Aorta (tissue), 5 donors: ENCODE data around the gene TPD52L2. TPM values are rescaled to one million over a fixed set of nuclear protein-coding genes. Genes with fewer than 3 reads are reported as not detected.
A peak's percentile ranks its signal among the peaks of the same experiment; 100 is the strongest.
"Not testable (repeated sequence)": the region's sequence is repeated elsewhere in the genome, so short reads cannot be mapped to it uniquely, and the experiment has no call there.

Experiments used
- ATAC-seq: fragments of 200-7000 bp; cut with Tn5 transposase; one replicate; pipeline ENCODE4 v1.9.1; 2022; ENCODE audit warnings: moderate library complexity; ENCODE audit not compliant: low FRiP score
- DNase-seq, 2 donors: peaks; one replicate each; pipeline ENCODE4 v3.0.0-alpha.2; 2020
- H3K27ac ChIP-seq, 2 donors: one replicate each; pipeline ENCODE4 v1.5.1; 2013; ENCODE audit warnings: low read length in 2 of 2, mild to moderate bottlenecking in 2 of 2, moderate library complexity in 2 of 2, control low read depth in 1 of 2, inconsistent platforms in 1 of 2, low read depth in 1 of 2
- H3K27me3 ChIP-seq, 2 donors: one replicate each; pipeline ENCODE4 v1.6.1; 2013; ENCODE audit warnings: control low read depth in 1 of 2, low read length in 1 of 2, mild to moderate bottlenecking in 1 of 2, moderate library complexity in 1 of 2; ENCODE audit not compliant: insufficient read depth in 2 of 2, control insufficient read depth in 1 of 2
- H3K36me3 ChIP-seq, 2 donors: one replicate each; pipeline ENCODE4 v1.6.1; 2013; ENCODE audit warnings: control low read depth in 1 of 2, low read length in 1 of 2, mild to moderate bottlenecking in 1 of 2; ENCODE audit not compliant: insufficient read depth in 2 of 2, control insufficient read depth in 1 of 2
- H3K4me1 ChIP-seq, 2 donors: one replicate each; pipeline ENCODE4 v1.6.1; 2013; ENCODE audit warnings: low read length in 2 of 2, control low read depth in 1 of 2, mild to moderate bottlenecking in 1 of 2, moderate library complexity in 1 of 2; ENCODE audit not compliant: insufficient read depth in 2 of 2, control insufficient read depth in 1 of 2
- H3K4me3 ChIP-seq, 2 donors: one replicate each; pipeline ENCODE4 v1.5.1; 2013; ENCODE audit warnings: low read length in 2 of 2, control low read depth in 1 of 2, mild to moderate bottlenecking in 1 of 2
- H3K9me3 ChIP-seq: one replicate; pipeline ENCODE4 v1.6.1; 2013; ENCODE audit warnings: mild to moderate bottlenecking, low read length; ENCODE audit not compliant: control insufficient read depth
- WGBS, 2 donors: extraction: QIAGEN DNeasy Blood & Tissue Kit; methylation state at CpG; one replicate each; pipeline ENCODE4 v1.1.7; 2013; 5-methylcytosine and 5-hydroxymethylcytosine counted together
- intact Hi-C, 2 donors: fragments of 100-400 bp; cut with DNase I; formaldehyde crosslinking; loops; one replicate each; pipeline versions ENCODE4 v1.14.2 to v1.15.0; 2022
- polyA plus RNA-seq, 2 donors: library from polyadenylated mRNA; stranded (reverse); fragments of 200-250 nt; gene quantifications; one replicate each; pipeline ENCODE4 v1.2.3, GENCODE V29; 2013
- total RNA-seq, 2 donors: library from RNA; stranded (reverse); fragmentation: NEBNext Ultra II Directional; extraction: Animal tissue kit (Norgen Biotek cat#: 25700); gene quantifications; one replicate each; pipeline ENCODE4 v1.2.1, GENCODE V29; 2021
- donor health status: healthy with polysubstance abuse.
- donor health status: Bipolar disorder and iron deficiency.
- donor health status: DM: no; HTN: no; CAD: no.
- donor health status: DM: no; HTN: no; CAD: no.
- donor health status: DM: yes; HTN: yes; CAD: no.

Gene TPD52L2
- total and polyA plus RNA-seq, 4 donors: 89.8 to 112 (median 101) TPM

DNA sequence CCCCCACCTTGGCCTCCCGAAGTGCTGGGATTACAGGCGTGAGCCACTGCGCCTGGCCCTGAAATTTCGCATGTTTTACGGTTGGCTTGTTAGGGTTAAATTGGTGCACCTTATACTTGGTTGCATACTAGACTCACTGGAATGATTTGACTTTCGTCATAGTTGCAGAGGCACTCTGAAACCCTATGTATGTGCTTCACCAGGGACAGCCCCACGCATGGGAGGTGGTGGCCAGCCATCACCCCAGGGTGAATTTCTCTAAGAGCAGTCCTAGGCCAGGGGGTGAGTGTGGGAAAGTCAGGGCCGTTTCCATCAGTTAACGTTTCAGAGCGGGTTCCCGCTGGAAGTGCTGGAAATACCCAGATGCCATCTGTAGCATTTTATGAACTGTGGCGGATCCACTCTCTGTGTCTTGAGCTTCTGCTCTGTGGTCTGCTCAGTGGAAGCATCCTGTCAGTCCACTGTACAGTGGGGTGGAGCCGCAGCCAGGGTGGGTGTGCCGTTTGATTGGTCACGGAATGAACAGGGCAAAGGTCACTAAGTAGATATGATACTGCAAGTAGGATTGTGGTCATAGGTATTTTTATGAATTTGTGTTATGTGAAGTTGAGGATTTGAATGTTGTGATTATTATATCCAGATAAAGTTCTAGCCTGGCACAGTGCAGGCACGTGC is 43.1 kb downstream of the TPD52L2 start:
- no peak for DNase-seq
- no peak for ATAC-seq
- no peaks in the 10 kb centered on the region for H3K4me1 ChIP-seq
- no peak overlapping the region for H3K4me3 ChIP-seq
- intact Hi-C loops: no loop called here
- H3K27ac ChIP-seq: no peak overlapping the region
- H3K27me3 ChIP-seq: no peaks in the 10 kb centered on the region
- no peaks in the 10 kb centered on the region for H3K36me3 ChIP-seq
- WGBS, 2 donors: 78 to 81% methylated on average over 16 of the region's 16 CpGs
- no peaks in the 10 kb centered on the region for H3K9me3 ChIP-seq

DNA sequence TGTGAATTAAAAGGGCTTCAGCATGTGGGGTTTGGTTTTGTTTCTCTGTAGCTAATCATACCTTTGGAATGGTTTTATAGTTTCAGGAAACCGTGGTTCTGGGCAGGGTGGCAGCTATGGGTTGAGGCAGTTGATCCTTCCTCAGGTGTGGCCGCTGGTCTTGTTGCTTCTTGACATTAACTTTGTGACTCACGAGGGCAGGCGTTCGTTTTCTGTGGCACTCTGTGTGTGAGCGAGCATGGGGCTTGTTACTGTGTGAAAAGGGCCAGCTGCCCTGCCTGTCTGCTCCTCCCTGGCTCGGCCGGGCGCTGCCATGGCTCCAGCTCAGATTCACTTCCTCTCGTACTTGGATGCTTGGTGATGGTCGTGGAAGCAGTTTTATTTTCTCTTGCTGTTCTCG is 46.1 kb downstream of the TPD52L2 start:
- no peaks in the 10 kb centered on the region for H3K36me3 ChIP-seq
- no peak overlapping the region for H3K27ac ChIP-seq
- H3K27me3 ChIP-seq: no peaks in the 10 kb centered on the region
- no peak overlapping the region for H3K4me3 ChIP-seq
- H3K9me3 ChIP-seq: no peaks in the 10 kb centered on the region
- 19 to 20% methylated on average over 12 of the region's 12 CpGs for WGBS, 2 donors
- intact Hi-C loops: no loop called here
- peak in 1 of 2 donors; percentile 73 for DNase-seq
- H3K4me1 ChIP-seq: no peaks in the 10 kb centered on the region
- ATAC-seq: peak; percentile 39

- intact Hi-C loops: no loop called here
- no peak overlapping the region for H3K27ac ChIP-seq
- no peak for ATAC-seq
- 94 to 95% methylated on average over 12 of the region's 12 CpGs for WGBS, 2 donors
- H3K27me3 ChIP-seq: no peaks in the 10 kb centered on the region
- no peak overlapping the region for H3K4me3 ChIP-seq
- no peaks in the 10 kb centered on the region for H3K4me1 ChIP-seq
- no peaks in the 10 kb centered on the region for H3K9me3 ChIP-seq
- no peaks in the 10 kb centered on the region for H3K36me3 ChIP-seq
- no peak for DNase-seq
Measured at GRCh38 chr20:63913768-63914167, 48.7 kb downstream of the TPD52L2 start.

DNA sequence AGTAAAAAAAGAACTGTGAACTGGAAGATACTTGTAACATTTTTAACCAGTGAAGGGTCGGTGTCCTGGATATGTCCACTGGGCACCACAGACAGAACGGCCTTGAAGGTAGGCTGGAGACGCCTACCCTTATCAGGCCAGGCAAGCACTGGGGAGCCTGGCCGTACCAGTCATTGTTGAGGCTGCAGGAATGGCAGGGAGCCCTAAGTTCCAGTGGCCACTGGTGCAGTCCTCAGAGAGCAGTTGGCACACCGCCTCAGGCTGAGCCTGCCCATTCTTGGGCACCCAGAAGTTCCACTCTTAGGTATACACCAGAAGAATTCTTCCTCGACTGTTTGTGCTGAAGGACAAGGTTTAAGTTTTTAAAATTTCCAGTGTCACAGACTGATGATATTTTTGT is 50.4 kb downstream of the TPD52L2 start:
- 61 to 63% methylated on average over 6 of the region's 6 CpGs for WGBS, 2 donors
- H3K4me3 ChIP-seq: no peak overlapping the region
- no peaks in the 10 kb centered on the region for H3K36me3 ChIP-seq
- H3K27ac ChIP-seq: no peak overlapping the region
- no peak for DNase-seq
- intact Hi-C loops: no loop called here
- no peak for ATAC-seq
- no peaks in the 10 kb centered on the region for H3K9me3 ChIP-seq
- H3K27me3 ChIP-seq: no peaks in the 10 kb centered on the region
- H3K4me1 ChIP-seq: no peaks in the 10 kb centered on the region

DNA sequence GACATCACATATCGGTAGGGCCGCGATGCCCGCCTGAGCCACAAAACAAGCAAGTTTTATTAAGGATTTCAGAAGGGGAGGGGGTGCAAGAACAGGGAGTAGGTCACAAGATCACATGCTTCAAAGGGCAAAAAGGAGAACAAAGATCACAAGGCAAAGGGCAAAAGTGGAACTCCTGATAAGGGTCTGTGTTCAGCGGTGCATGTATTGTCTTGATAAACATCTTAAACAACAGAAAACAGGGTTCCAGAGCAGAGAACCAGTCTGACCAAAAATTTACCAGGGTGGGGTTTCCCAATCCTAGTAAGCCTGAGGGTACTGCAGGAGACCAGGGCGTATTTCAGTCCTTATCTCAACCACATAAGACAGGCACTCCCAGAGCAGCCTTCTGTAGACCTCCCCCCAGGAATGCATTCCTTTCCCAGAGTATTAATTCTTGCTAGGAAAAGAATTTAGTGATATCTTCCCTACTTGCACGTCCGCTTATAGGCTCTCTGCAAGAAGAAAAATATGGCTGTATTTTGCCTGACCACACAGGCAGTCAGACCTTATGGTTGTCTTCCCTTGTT is 51.4 kb downstream of the TPD52L2 start:
- intact Hi-C loops: not testable (repeated sequence)

DNA sequence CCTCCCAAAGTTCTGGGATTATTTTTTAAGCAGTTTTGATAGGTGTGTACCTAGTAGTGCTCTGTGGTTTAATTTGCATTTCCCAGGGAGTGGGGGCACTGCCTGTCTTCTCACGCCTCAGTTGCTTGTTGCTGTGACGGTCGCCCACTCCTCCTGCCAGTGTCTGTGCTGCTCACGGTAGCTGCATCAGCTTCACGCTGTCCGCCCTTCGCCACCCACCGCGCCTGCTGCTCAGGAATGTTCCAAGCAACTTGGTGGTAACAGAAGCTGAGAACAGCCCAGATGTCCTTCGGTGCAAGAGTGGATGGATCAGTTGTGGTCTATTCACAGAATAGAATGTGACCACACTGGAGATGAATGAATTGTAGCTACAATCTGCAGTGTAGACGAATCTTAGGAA is 52.7 kb downstream of the TPD52L2 start:
- Histone ChIP-seq H3K4me3 (no peak overlapping the region), H3K27ac (no peak overlapping the region), H3K9me3 (no peaks in the 10 kb centered on the region), H3K36me3 (no peaks in the 10 kb centered on the region), H3K27me3 (no peaks in the 10 kb centered on the region), H3K4me1 (no peaks in the 10 kb centered on the region)
- ATAC-seq (no peak), DNase-seq (no peak)
- 91 to 93% methylated on average over 11 of the region's 11 CpGs for WGBS, 2 donors
- intact Hi-C loops: no loop called here

More for the DNA sequence above, 51.4 kb downstream of the TPD52L2 start:
- not testable (repeated sequence) for H3K4me1 ChIP-seq, H3K9me3 ChIP-seq, H3K4me3 ChIP-seq, ATAC-seq, H3K27ac ChIP-seq, H3K36me3 ChIP-seq, H3K27me3 ChIP-seq, DNase-seq
- WGBS, 2 donors: 91 to 92% methylated on average over 8 of the region's 8 CpGs

DNA sequence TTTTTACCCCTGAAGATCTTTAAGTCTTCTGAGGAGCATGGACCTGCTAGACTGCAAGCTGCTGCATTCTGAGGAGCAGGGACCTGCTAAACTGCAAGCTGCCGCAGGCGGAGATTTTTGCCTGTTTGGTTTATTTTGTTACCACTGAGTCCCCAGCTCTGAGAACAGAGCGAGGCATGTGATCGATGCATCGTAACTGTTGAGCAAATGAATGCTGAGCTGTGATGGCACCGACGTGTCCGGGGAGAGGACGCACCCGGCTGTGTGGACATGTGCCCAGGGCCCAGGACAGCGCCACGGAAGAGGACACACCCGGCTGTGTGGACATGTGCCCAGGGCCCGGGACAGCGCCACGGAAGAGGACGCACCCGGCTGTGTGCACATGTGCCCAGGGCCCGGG is 54.1 kb downstream of the TPD52L2 start:
- H3K27ac ChIP-seq: no peak overlapping the region
- DNase-seq (no peak), ATAC-seq (no peak)
- 90 to 92% methylated on average over 18 to 19 of the region's 19 CpGs for WGBS, 2 donors
- no peaks in the 10 kb centered on the region for H3K9me3 ChIP-seq
- H3K4me3 ChIP-seq: no peak overlapping the region
- no peaks in the 10 kb centered on the region for H3K4me1 ChIP-seq
- no peaks in the 10 kb centered on the region for H3K27me3 ChIP-seq
- no peaks in the 10 kb centered on the region for H3K36me3 ChIP-seq
- intact Hi-C loops: no loop called here

DNA sequence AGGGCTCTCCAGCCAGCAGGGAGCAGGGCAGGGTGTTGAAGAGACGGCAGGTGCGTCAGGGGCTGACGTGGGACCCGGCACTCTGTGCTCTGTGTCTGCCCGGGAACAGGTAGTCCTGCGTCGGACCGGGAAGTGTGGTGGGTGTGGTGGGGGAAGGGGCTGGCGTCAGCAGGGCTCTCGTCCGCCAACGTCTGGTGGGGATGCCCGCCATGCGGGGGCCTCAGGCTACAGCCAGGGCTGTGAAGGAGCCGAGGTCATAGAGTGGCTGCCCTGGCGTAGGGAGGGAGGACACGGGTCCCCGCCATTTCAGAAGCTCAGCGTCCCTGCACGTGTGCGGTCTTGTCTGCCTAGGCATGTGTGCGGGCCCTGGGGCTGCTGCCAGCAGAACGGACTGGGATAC is 55.2 kb downstream of the TPD52L2 start:
- no peaks in the 10 kb centered on the region for H3K4me1 ChIP-seq
- DNase-seq (no peak), ATAC-seq (no peak)
- H3K4me3 ChIP-seq: no peak overlapping the region
- H3K9me3 ChIP-seq: no peaks in the 10 kb centered on the region
- no peaks in the 10 kb centered on the region for H3K36me3 ChIP-seq
- WGBS, 2 donors: 91 to 96% methylated on average over 23 of the region's 23 CpGs
- H3K27me3 ChIP-seq: no peaks in the 10 kb centered on the region
- H3K27ac ChIP-seq: no peak overlapping the region
- intact Hi-C loops: no loop called here

- H3K27ac ChIP-seq: no peak overlapping the region
- no peaks in the 10 kb centered on the region for H3K9me3 ChIP-seq
- H3K4me3 ChIP-seq: no peak overlapping the region
- DNase-seq (no peak), ATAC-seq (no peak)
- peaks cover 0 to 4% of the 10 kb centered on the region in 2 donors for H3K36me3 ChIP-seq
- intact Hi-C loops: no loop called here
- no peaks in the 10 kb centered on the region for H3K27me3 ChIP-seq
- no peaks in the 10 kb centered on the region for H3K4me1 ChIP-seq
- 6 to 15% methylated on average over 8 of the region's 8 CpGs for WGBS, 2 donors
Measured at GRCh38 chr20:63923651-63924050, 58.6 kb downstream of the TPD52L2 start.
